IMR-90 (cell line): ENCODE measurements around the gene BEND2. TPM values are rescaled to one million over a fixed set of nuclear protein-coding genes. Genes with fewer than 3 reads are reported as not detected.
"Not testable (repeated sequence)": the region's sequence is repeated elsewhere in the genome, so short reads cannot be mapped to it uniquely, and the experiment has no call there.

ENCODE experiments used
- ATAC-seq: fragments of 200-7000 bp; cut with Tn5 transposase; 2 replicates; pipeline ENCODE4 v1.9.1; 2020; ENCODE audit warnings: low read depth, mild to moderate bottlenecking, moderate library complexity
- BruUV-seq: library from RNA; stranded (reverse); fragments of 400-500 nt; replicated peaks from 2 replicates; lab custom pipeline; 2021; lab: Mats Ljungman, UMichigan
- CTCF ChIA-PET: fragments of 300-600 bp; formaldehyde crosslinking; extraction: SDS; loops from one replicate; lab custom pipeline; 2021; ENCODE audit warnings: antibody characterized with exemption; lab: Yijun Ruan, JAX
- POLR2A ChIA-PET: fragments of 300-600 bp; sonication (Branson Sonifier 250); formaldehyde crosslinking; loops from one replicate; lab custom pipeline; 2022; ENCODE audit warnings: antibody characterized with exemption; ENCODE audit not compliant: unreplicated experiment; lab: Charles Lee
- DNase-seq: peaks from one replicate; pipeline ENCODE4 v3.0.0; 2013
- H2AFZ ChIP-seq: replicated peaks from 2 replicates; pipeline ENCODE3; 2013; ENCODE audit warnings: low read length, mild to moderate bottlenecking; ENCODE audit not compliant: poor library complexity
- H2AK5ac ChIP-seq: 2 replicates; pipeline ENCODE4 v1.6.1; 2013; ENCODE audit warnings: low read depth, low read length, inconsistent platforms
- H2AK9ac ChIP-seq: replicated peaks from 2 replicates; pipeline ENCODE3; 2013; ENCODE audit warnings: mild to moderate bottlenecking, low read depth, low read length, moderate library complexity; ENCODE audit not compliant: poor library complexity
- H2BK120ac ChIP-seq: 2 replicates; pipeline ENCODE4 v1.6.1; 2013; ENCODE audit warnings: low read depth, low read length, inconsistent platforms
- H2BK15ac ChIP-seq: 3 replicates; pipeline ENCODE4 v1.6.1; 2013; ENCODE audit warnings: low read depth, low read length, inconsistent platforms
- H2BK20ac ChIP-seq: 2 replicates; pipeline ENCODE4 v1.6.1; 2013; ENCODE audit warnings: low read depth, mild to moderate bottlenecking, inconsistent platforms, low read length, moderate library complexity
- H2BK5ac ChIP-seq: 2 replicates; pipeline ENCODE4 v1.6.1; 2013; ENCODE audit warnings: mild to moderate bottlenecking, low read depth, low read length, inconsistent platforms; ENCODE audit not compliant: poor library complexity, severe bottlenecking
- H3K14ac ChIP-seq: replicated peaks from 2 replicates; pipeline ENCODE4 v1.6.1; 2013; ENCODE audit warnings: low read depth, low read length, inconsistent platforms
- H3K18ac ChIP-seq: 2 replicates; pipeline ENCODE4 v1.6.1; 2013; ENCODE audit warnings: low read depth, low read length, control low read depth
- H3K23ac ChIP-seq: 2 replicates; pipeline ENCODE4 v1.6.1; 2013; ENCODE audit warnings: low read depth, low read length, inconsistent platforms
- H3K27ac ChIP-seq: 2 replicates; pipeline ENCODE4 v1.5.1; 2013; ENCODE audit warnings: mild to moderate bottlenecking, control low read depth, low read length; ENCODE audit not compliant: insufficient read depth
- H3K27me3 ChIP-seq: 2 replicates; pipeline ENCODE4 v1.6.1; 2013; ENCODE audit warnings: low read length; ENCODE audit not compliant: control insufficient read depth, insufficient read depth
- H3K36me3 ChIP-seq: 2 replicates; pipeline ENCODE4 v1.6.1; 2013; ENCODE audit warnings: low read length, mixed read lengths; ENCODE audit not compliant: control insufficient read depth, insufficient read depth
- H3K4ac ChIP-seq: 2 replicates; pipeline ENCODE4 v1.6.1; 2013; ENCODE audit warnings: low read depth, low read length, inconsistent platforms
- H3K4me1 ChIP-seq: 2 replicates; pipeline ENCODE4 v1.6.1; 2013; ENCODE audit warnings: low read length, mixed read lengths; ENCODE audit not compliant: control insufficient read depth, insufficient read depth
- H3K4me2 ChIP-seq: 2 replicates; pipeline ENCODE4 v1.6.1; 2013; ENCODE audit warnings: low read depth, mild to moderate bottlenecking, control low read depth, low read length, moderate library complexity
- H3K4me3 ChIP-seq: 2 replicates; pipeline ENCODE4 v1.5.1; 2013; ENCODE audit warnings: low read depth, mild to moderate bottlenecking, control low read depth, low read length, moderate library complexity; ENCODE audit not compliant: insufficient read depth
- H3K56ac ChIP-seq: 2 replicates; pipeline ENCODE4 v1.6.1; 2013; ENCODE audit warnings: low read length, inconsistent platforms; ENCODE audit not compliant: insufficient read depth; ENCODE audit errors: extremely low read depth
- H3K79me1 ChIP-seq, 2 experiments: 2 replicates each; pipeline ENCODE4 v1.6.1; 2013; ENCODE audit warnings: low read length in 2 of 2, inconsistent platforms in 1 of 2, low read depth in 1 of 2
- H3K9ac ChIP-seq: 2 replicates; pipeline ENCODE4 v1.6.1; 2013; ENCODE audit warnings: low read depth, low read length, control low read depth
- H3K9me1 ChIP-seq: 2 replicates; pipeline ENCODE4 v1.6.1; 2013; ENCODE audit warnings: low read length, inconsistent platforms; ENCODE audit not compliant: insufficient read depth
- H3K9me3 ChIP-seq: 2 replicates; pipeline ENCODE4 v1.6.1; 2013; ENCODE audit warnings: low read length; ENCODE audit not compliant: control insufficient read depth, insufficient read depth
- H4K20me1 ChIP-seq: 2 replicates; pipeline ENCODE4 v1.6.1; 2013; ENCODE audit warnings: low read length, inconsistent platforms; ENCODE audit not compliant: insufficient read depth
- H4K5ac ChIP-seq: 2 replicates; pipeline ENCODE4 v1.6.1; 2013; ENCODE audit warnings: mild to moderate bottlenecking, low read depth, low read length, control low read depth
- H4K8ac ChIP-seq, 2 experiments: 2 replicates each; pipeline ENCODE4 v1.6.1; 2013; ENCODE audit warnings: low read depth in 2 of 2, low read length in 2 of 2, control low read depth in 1 of 2, inconsistent platforms in 1 of 2
- H4K91ac ChIP-seq: 2 replicates; pipeline ENCODE4 v1.6.1; 2013; ENCODE audit warnings: low read depth, low read length, inconsistent platforms; ENCODE audit not compliant: insufficient read depth
- WGBS, 2 experiments: methylation state at CpG; one replicate each; pipeline versions ENCODE4 v1.1.5 to v1.1.7; 2013; ENCODE audit warnings: missing lambda C conversion rate in 2 of 2; ENCODE audit not compliant: insufficient read length in 1 of 2; ENCODE audit errors: extremely low coverage in 2 of 2; 5-methylcytosine and 5-hydroxymethylcytosine counted together
- dilution Hi-C: fragments of 300-500 bp; cut with HindIII; formaldehyde crosslinking; loops from one replicate; pipeline ENCODE4 v1.14.3; 2018; ENCODE audit warnings: low sequenced_read_pairs; ENCODE audit not compliant: unreplicated experiment
- in situ Hi-C: fragments of 300-500 bp; cut with MboI; formaldehyde crosslinking; loops from 3 replicates; pipeline ENCODE4 v1.14.3; 2019; ENCODE audit warnings: low sequenced_read_pairs, inconsistent platforms, mixed read lengths
- intact Hi-C: fragments of 100-400 bp; cut with micrococcal nuclease; formaldehyde crosslinking; loops from 2 replicates; pipeline ENCODE4 v1.10.0; 2022
- polyA plus RNA-seq, 3 experiments: library from polyadenylated mRNA; depleted of rRNA; stranded (reverse); fragments of >200 nt; gene quantifications; 2 replicates each; pipeline ENCODE4 v1.2.3, GENCODE V29; 2012; ENCODE audit warnings: low replicate concordance in 1 of 3
- total RNA-seq: library from RNA; depleted of rRNA; stranded (reverse); fragments of >200 nt; gene quantifications from 2 replicates; pipeline ENCODE4 v1.2.3, GENCODE V29; 2012

Gene BEND2
- total and polyA plus RNA-seq, 2 of the 4 experiments (the other 2 are of a cell fraction), result not detected

GRCh38 chrX:18229646-18230045 lies 9.0 kb upstream of the BEND2 start:
- ATAC-seq, H2BK20ac ChIP-seq, H3K79me1 ChIP-seq, H4K8ac ChIP-seq, DNase-seq, H3K4ac ChIP-seq, H2AK5ac ChIP-seq, H3K9ac ChIP-seq, H4K20me1 ChIP-seq, H3K56ac ChIP-seq, BruUV-seq, H3K9me3 ChIP-seq, in situ Hi-C loops, H2BK15ac ChIP-seq, H3K18ac ChIP-seq, H2BK120ac ChIP-seq, H4K5ac ChIP-seq, dilution Hi-C loops, H2BK5ac ChIP-seq, CTCF ChIA-PET, H3K14ac ChIP-seq, H3K4me3 ChIP-seq, H3K4me2 ChIP-seq, H3K9me1 ChIP-seq, H2AFZ ChIP-seq, intact Hi-C loops, H2AK9ac ChIP-seq, H3K23ac ChIP-seq, H3K27me3 ChIP-seq, H4K91ac ChIP-seq, H3K36me3 ChIP-seq, H3K27ac ChIP-seq, H3K4me1 ChIP-seq, POLR2A ChIA-PET: not testable (repeated sequence)
- WGBS, 2 experiments, result 80% methylated on average over 2 of the region's 21 CpGs; no CpG with 5 or more reads in 1 of the 2 experiments
